Panc1 (cell line): ENCODE data around the gene DROSHA. TPM values are rescaled to one million over a fixed set of nuclear protein-coding genes. Genes with fewer than 3 reads are reported as not detected.

Source experiments
- ATAC-seq: fragments of 200-7000 bp; cut with Tn5 transposase; 2 replicates; pipeline ENCODE4 v1.9.1; 2020; ENCODE audit warnings: mild to moderate bottlenecking, moderate library complexity
- BruUV-seq: library from RNA; stranded (reverse); fragments of 400-500 nt; replicated peaks from 2 replicates; lab custom pipeline; 2021; lab: Mats Ljungman, UMichigan
- CTCF ChIA-PET: fragments of 300-600 bp; sonication (Branson Sonifier 250); formaldehyde crosslinking; loops from one replicate; lab custom pipeline; 2022; ENCODE audit warnings: antibody characterized with exemption; lab: Charles Lee
- POLR2A ChIA-PET: fragments of 300-600 bp; sonication (Branson Sonifier 250); formaldehyde crosslinking; loops from one replicate; lab custom pipeline; 2022; ENCODE audit warnings: antibody characterized with exemption; lab: Charles Lee
- DNase-seq: peaks from one replicate; pipeline ENCODE4 v3.0.0-alpha.2; 2010; ENCODE audit warnings: low read depth, low spot score
- H3K27ac ChIP-seq: 2 replicates; pipeline ENCODE4 v1.5.1; 2011; ENCODE audit warnings: mild to moderate bottlenecking, low read length, inconsistent platforms
- H3K27me3 ChIP-seq: fragments of 200-500 bp; sonication (Bioruptor generic); 2 replicates; pipeline ENCODE4 v1.6.0; 2014; ENCODE audit warnings: low read length, inconsistent platforms; ENCODE audit not compliant: control insufficient read depth, insufficient read depth
- H3K36me3 ChIP-seq: fragments of 200-500 bp; sonication (Bioruptor generic); 2 replicates; pipeline ENCODE4 v1.5.1; 2014; ENCODE audit warnings: inconsistent platforms, mild to moderate bottlenecking, low read length, moderate library complexity; ENCODE audit not compliant: control insufficient read depth, insufficient read depth
- H3K4me1 ChIP-seq: 2 replicates; pipeline ENCODE4 v1.5.1; 2011; ENCODE audit warnings: inconsistent platforms, mild to moderate bottlenecking, low read length, moderate library complexity; ENCODE audit not compliant: control insufficient read depth, insufficient read depth
- H3K4me3 ChIP-seq, 2 experiments: 2 replicates each; pipeline ENCODE4 v1.5.1; 2011 to 2012; ENCODE audit warnings: low read depth in 2 of 2, low read length in 2 of 2, mild to moderate bottlenecking in 2 of 2, inconsistent platforms in 1 of 2, moderate library complexity in 1 of 2
- H3K9me3 ChIP-seq: fragments of 200-500 bp; sonication (Bioruptor generic); 2 replicates; pipeline ENCODE4 v1.5.1; 2014; ENCODE audit warnings: low read depth, mild to moderate bottlenecking, inconsistent platforms, low read length, moderate library complexity; ENCODE audit not compliant: control insufficient read depth, insufficient read depth
- CTCF ChIP-seq: fragments of 450-650 bp; IDR thresholded peaks from 2 replicates; pipeline ENCODE4 v1.5.1; 2017; ENCODE audit warnings: mild to moderate bottlenecking
- POLR2AphosphoS5 ChIP-seq: IDR thresholded peaks from 2 replicates; pipeline ENCODE4 v1.6.1; 2012; ENCODE audit warnings: mild to moderate bottlenecking, low read depth, low read length, moderate library complexity
- SIN3A ChIP-seq: IDR thresholded peaks from 2 replicates; pipeline ENCODE4 v1.6.1; 2012; ENCODE audit warnings: low read depth, mild to moderate bottlenecking, low read length, moderate library complexity, borderline replicate concordance; ENCODE audit not compliant: insufficient read depth
- TCF7L2 ChIP-seq: IDR thresholded peaks from 2 replicates; pipeline ENCODE4 v1.6.1; 2011; ENCODE audit warnings: mild to moderate bottlenecking, low read depth, low read length, inconsistent platforms
- in situ Hi-C: cut with HindIII; loops from 2 replicates; pipeline ENCODE4 v1.10.0; 2016; ENCODE audit warnings: low sequenced_read_pairs, low pct_unique_long_range_greater_than_20kb
- intact Hi-C: fragments of 100-400 bp; cut with micrococcal nuclease; formaldehyde crosslinking; loops from one replicate; pipeline ENCODE4 v1.10.0; 2022; ENCODE audit not compliant: unreplicated experiment
- total RNA-seq: library from RNA; stranded (reverse); gene quantifications from one replicate; pipeline ENCODE4 v1.2.1, GENCODE V29; 2021; ENCODE audit not compliant: unreplicated experiment
- TF ChIP-seq, protein P1 (sequence below), 2 experiments: IDR thresholded peaks; 2 replicates each; pipeline ENCODE4 v1.6.1; 2011 to 2012; ENCODE audit warnings: low read depth in 2 of 2, control low read depth in 1 of 2, low read length in 1 of 2, mild to moderate bottlenecking in 1 of 2, moderate library complexity in 1 of 2; ENCODE audit not compliant: insufficient read depth in 1 of 2

DROSHA gene
- total RNA-seq, 1 experiment from 2014 or later = 98.1 TPM

DNA sequence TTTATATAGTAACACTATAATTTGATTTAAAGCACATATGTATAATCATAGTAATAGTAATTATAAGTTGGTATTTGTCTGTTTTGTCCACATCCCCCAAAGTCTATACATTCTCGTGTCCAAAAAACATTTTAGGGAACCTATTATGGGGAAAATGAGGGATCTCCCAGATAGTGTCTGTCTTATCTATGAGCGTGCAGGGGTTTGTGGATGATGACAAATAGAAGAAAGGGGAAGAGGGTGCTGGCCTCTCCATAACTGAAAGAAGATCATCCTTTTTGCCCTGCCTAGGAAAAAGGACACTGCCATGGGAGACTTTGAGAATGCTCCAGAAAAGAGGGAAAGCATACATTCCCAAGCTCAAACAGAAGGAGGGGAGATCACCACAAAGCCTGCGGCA lies 45.5 kb upstream of the DROSHA start:
- no TSS peak for BruUV-seq
- Histone ChIP-seq H3K4me3 (no peak overlapping the region), H3K9me3 (no peaks in the 10 kb centered on the region), H3K36me3 (no peaks in the 10 kb centered on the region), H3K4me1 (no peaks in the 10 kb centered on the region), H3K27ac (no peak overlapping the region), H3K27me3 (peaks cover 25% of the 10 kb centered on the region)
- TF ChIP-seq TCF7L2 (no peak), CTCF (no peak), POLR2AphosphoS5 (no peak), SIN3A (no peak)
- TF ChIP-seq, protein P1, sequence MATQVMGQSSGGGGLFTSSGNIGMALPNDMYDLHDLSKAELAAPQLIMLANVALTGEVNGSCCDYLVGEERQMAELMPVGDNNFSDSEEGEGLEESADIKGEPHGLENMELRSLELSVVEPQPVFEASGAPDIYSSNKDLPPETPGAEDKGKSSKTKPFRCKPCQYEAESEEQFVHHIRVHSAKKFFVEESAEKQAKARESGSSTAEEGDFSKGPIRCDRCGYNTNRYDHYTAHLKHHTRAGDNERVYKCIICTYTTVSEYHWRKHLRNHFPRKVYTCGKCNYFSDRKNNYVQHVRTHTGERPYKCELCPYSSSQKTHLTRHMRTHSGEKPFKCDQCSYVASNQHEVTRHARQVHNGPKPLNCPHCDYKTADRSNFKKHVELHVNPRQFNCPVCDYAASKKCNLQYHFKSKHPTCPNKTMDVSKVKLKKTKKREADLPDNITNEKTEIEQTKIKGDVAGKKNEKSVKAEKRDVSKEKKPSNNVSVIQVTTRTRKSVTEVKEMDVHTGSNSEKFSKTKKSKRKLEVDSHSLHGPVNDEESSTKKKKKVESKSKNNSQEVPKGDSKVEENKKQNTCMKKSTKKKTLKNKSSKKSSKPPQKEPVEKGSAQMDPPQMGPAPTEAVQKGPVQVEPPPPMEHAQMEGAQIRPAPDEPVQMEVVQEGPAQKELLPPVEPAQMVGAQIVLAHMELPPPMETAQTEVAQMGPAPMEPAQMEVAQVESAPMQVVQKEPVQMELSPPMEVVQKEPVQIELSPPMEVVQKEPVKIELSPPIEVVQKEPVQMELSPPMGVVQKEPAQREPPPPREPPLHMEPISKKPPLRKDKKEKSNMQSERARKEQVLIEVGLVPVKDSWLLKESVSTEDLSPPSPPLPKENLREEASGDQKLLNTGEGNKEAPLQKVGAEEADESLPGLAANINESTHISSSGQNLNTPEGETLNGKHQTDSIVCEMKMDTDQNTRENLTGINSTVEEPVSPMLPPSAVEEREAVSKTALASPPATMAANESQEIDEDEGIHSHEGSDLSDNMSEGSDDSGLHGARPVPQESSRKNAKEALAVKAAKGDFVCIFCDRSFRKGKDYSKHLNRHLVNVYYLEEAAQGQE (IDR thresholded peaks at IDR 0.05; ENCODE audit: insufficient read depth in 1 of 2, low read depth in 2 of 2, low read length in 1 of 2) = no peak
- ChIA-PET POLR2A (no interaction called here), CTCF (no interaction called here)
- DNase-seq (no peak), ATAC-seq (no peak)
- intact Hi-C loops = loop anchor here (5.0 kb wide), 1 partner anchor 500 kb away; no protein-coding TSS in a partner anchor
- in situ Hi-C loops = no loop called here

GRCh38 chr5:31574772-31575171 lies 42.9 kb upstream of the DROSHA start:
- in situ Hi-C loops = no loop called here
- BruUV-seq = no TSS peak
- POLR2A ChIA-PET = no interaction called here

More at GRCh38 chr5:31574772-31575171, 42.9 kb upstream of the DROSHA start:
- Histone ChIP-seq H3K36me3 (no peaks in the 10 kb centered on the region), H3K27ac (no peak overlapping the region), H3K9me3 (no peaks in the 10 kb centered on the region), H3K27me3 (peaks cover 14% of the 10 kb centered on the region), H3K4me1 (no peaks in the 10 kb centered on the region), H3K4me3 (no peak overlapping the region)
- intact Hi-C loops = loop anchor here (5.0 kb wide), 1 partner anchor 503 kb away; no protein-coding TSS in a partner anchor
- TF ChIP-seq POLR2AphosphoS5 (no peak), CTCF (no peak), TCF7L2 (no peak), SIN3A (no peak)
- TF ChIP-seq, protein P1 (IDR thresholded peaks at IDR 0.05; ENCODE audit: insufficient read depth in 1 of 2, low read depth in 2 of 2, low read length in 1 of 2) = no peak
- ATAC-seq = no peak
- CTCF ChIA-PET = interaction anchor here (0.7 kb wide), 1 partner anchor 42 kb away, joined by 3 read pairs; no protein-coding TSS in a partner anchor
- no peak for DNase-seq
